Smooth muscle cell (in vitro differentiated cells): ENCODE results near the gene IFNA14. TPM values are rescaled to one million over a fixed set of nuclear protein-coding genes. Genes with fewer than 3 reads are reported as not detected.

Experiments
- DNase-seq: peaks from one replicate; lab custom pipeline; 2025; ENCODE audit not compliant: unreplicated experiment; lab: John Stamatoyannopoulos, UW
- H2AFZ ChIP-seq: fragments of 200-600 bp; sonication (generic); 2 replicates; pipeline ENCODE4 v1.6.0; 2016; ENCODE audit warnings: antibody characterized with exemption, low read depth, mild to moderate bottlenecking
- H3F3A ChIP-seq: fragments of 200-600 bp; sonication (generic); 2 replicates; pipeline ENCODE4 v1.6.0; 2017; ENCODE audit warnings: antibody characterized with exemption, low read depth
- H3K27ac ChIP-seq: fragments of 200-600 bp; sonication (generic); 2 replicates; pipeline ENCODE4 v1.5.1; 2016; ENCODE audit warnings: low read depth, mild to moderate bottlenecking
- H3K27me3 ChIP-seq: fragments of 200-600 bp; sonication (generic); 2 replicates; pipeline ENCODE4 v1.6.1; 2016; ENCODE audit warnings: low read depth, mild to moderate bottlenecking
- H3K36me3 ChIP-seq: fragments of 200-600 bp; sonication (generic); 2 replicates; pipeline ENCODE4 v1.5.1; 2016; ENCODE audit warnings: low read depth
- H3K4me1 ChIP-seq: fragments of 200-600 bp; sonication (generic); 2 replicates; pipeline ENCODE4 v1.5.1; 2016; ENCODE audit warnings: low read depth
- H3K4me2 ChIP-seq: fragments of 200-600 bp; sonication (generic); 2 replicates; pipeline ENCODE4 v1.6.0; 2016; ENCODE audit warnings: mild to moderate bottlenecking
- H3K4me3 ChIP-seq: fragments of 200-600 bp; sonication (generic); 2 replicates; pipeline ENCODE4 v1.5.1; 2016; ENCODE audit warnings: mild to moderate bottlenecking
- H3K79me2 ChIP-seq: fragments of 200-600 bp; sonication (generic); 2 replicates; pipeline ENCODE4 v1.6.0; 2016; ENCODE audit warnings: low read depth, mild to moderate bottlenecking
- H3K9ac ChIP-seq: fragments of 200-600 bp; sonication (generic); 2 replicates; pipeline ENCODE4 v1.6.0; 2016; ENCODE audit warnings: low read depth
- H3K9me3 ChIP-seq: fragments of 200-600 bp; sonication (generic); replicated peaks from 2 replicates; pipeline ENCODE4 v1.5.1; 2016; ENCODE audit warnings: low read depth
- H4K20me1 ChIP-seq: fragments of 200-600 bp; sonication (generic); 2 replicates; pipeline ENCODE4 v1.6.0; 2016; ENCODE audit warnings: low read depth
- CTCF ChIP-seq: fragments of 200-600 bp; sonication (generic); IDR thresholded peaks from 2 replicates; pipeline ENCODE4 v1.5.1; 2017; ENCODE audit warnings: borderline replicate concordance, mild to moderate bottlenecking, antibody characterized with exemption; ENCODE audit not compliant: insufficient read depth, poor library complexity, severe bottlenecking
- WGBS: methylation state at CpG from one replicate; pipeline ENCODE4 v1.1.7; 2016; ENCODE audit warnings: low lambda C conversion rate; 5-methylcytosine and 5-hydroxymethylcytosine counted together
- polyA plus RNA-seq: library from polyadenylated mRNA; unstranded; fragments of >200 nt; fragmentation: Nextera tagmentation; extraction: Ambion mirVana; gene quantifications from 2 replicates; pipeline ENCODE4 v1.2.1, GENCODE V29; 2016
- total RNA-seq: library from RNA; depleted of rRNA; stranded (reverse); fragments of >200 nt; gene quantifications from 2 replicates; pipeline ENCODE4 v1.2.3, GENCODE V29; 2014

Gene IFNA14
- not detected in 2 replicates for total RNA-seq
- polyA plus RNA-seq, result not detected in 2 replicates

GRCh38 chr9:21239911-21240310 is at the start of gene IFNA14:
IFNA14 (minus strand) TSS chr9:21240005; CDS start chr9:21239935, 70 bp downstream.
- DNase-seq, result no peak
- no peaks in the 10 kb centered on the region for H3K79me2 ChIP-seq
- no peak within 1 kb of the TSS for H2AFZ ChIP-seq
- WGBS, result 94% methylated on average over 2 of the region's 2 CpGs
- H3K4me2 ChIP-seq, result no peak within 1 kb of the TSS
- H3K36me3 ChIP-seq, result no peaks in the 10 kb centered on the region
- H3F3A ChIP-seq, result no peaks in the 10 kb centered on the region
- TF ChIP-seq CTCF, result no peak
- no peaks in the 10 kb centered on the region for H3K9me3 ChIP-seq
- H3K27me3 ChIP-seq, result peaks cover 42% of the 10 kb centered on the region
- H3K27ac ChIP-seq, result no peak within 1 kb of the TSS
- no peak within 1 kb of the TSS for H3K4me3 ChIP-seq
- no peak within 1 kb of the TSS for H3K9ac ChIP-seq
- H4K20me1 ChIP-seq, result no peaks in the 10 kb centered on the region
- no peaks in the 10 kb centered on the region for H3K4me1 ChIP-seq

GRCh38 chr9:21287280-21287679 is 47.5 kb upstream of the IFNA14 start:
- TF ChIP-seq CTCF, result no peak
- no peak overlapping the region for H3K4me3 ChIP-seq
- no peak for DNase-seq
- no peak overlapping the region for H3K4me2 ChIP-seq
- no peaks in the 10 kb centered on the region for H3F3A ChIP-seq
- 86% methylated on average over 3 of the region's 3 CpGs for WGBS
- no peak overlapping the region for H2AFZ ChIP-seq
- no peaks in the 10 kb centered on the region for H4K20me1 ChIP-seq
- no peaks in the 10 kb centered on the region for H3K36me3 ChIP-seq
- no peaks in the 10 kb centered on the region for H3K79me2 ChIP-seq
- H3K9ac ChIP-seq, result no peak overlapping the region
- peaks cover 20% of the 10 kb centered on the region for H3K27me3 ChIP-seq
- no peaks in the 10 kb centered on the region for H3K4me1 ChIP-seq
- no peak overlapping the region for H3K27ac ChIP-seq
- no peaks in the 10 kb centered on the region for H3K9me3 ChIP-seq

GRCh38 chr9:21286659-21287058 is 46.9 kb upstream of the IFNA14 start:
- Histone ChIP-seq H3F3A (no peaks in the 10 kb centered on the region), H3K4me1 (no peaks in the 10 kb centered on the region), H3K9me3 (no peaks in the 10 kb centered on the region), H3K36me3 (no peaks in the 10 kb centered on the region), H3K27me3 (peaks cover 25% of the 10 kb centered on the region), H2AFZ (no peak overlapping the region), H3K4me3 (no peak overlapping the region), H3K79me2 (no peaks in the 10 kb centered on the region), H3K9ac (no peak overlapping the region), H4K20me1 (no peaks in the 10 kb centered on the region), H3K4me2 (no peak overlapping the region), H3K27ac (no peak overlapping the region)
- 83% methylated on average over 5 of the region's 5 CpGs for WGBS
- DNase-seq, result no peak
- no peak for TF ChIP-seq CTCF

- peaks cover 31% of the 10 kb centered on the region for H3K27me3 ChIP-seq
- no peaks in the 10 kb centered on the region for H3K9me3 ChIP-seq
- no peaks in the 10 kb centered on the region for H4K20me1 ChIP-seq
- TF ChIP-seq CTCF, result no peak
- DNase-seq, result no peak
- H3K27ac ChIP-seq, result no peak overlapping the region
- no peak overlapping the region for H2AFZ ChIP-seq
- H3F3A ChIP-seq, result no peaks in the 10 kb centered on the region
- 93% methylated on average over 5 of the region's 5 CpGs for WGBS
- H3K4me1 ChIP-seq, result no peaks in the 10 kb centered on the region
- H3K9ac ChIP-seq, result no peak overlapping the region
- no peak overlapping the region for H3K4me3 ChIP-seq
- H3K4me2 ChIP-seq, result no peak overlapping the region
- H3K79me2 ChIP-seq, result no peaks in the 10 kb centered on the region
- no peaks in the 10 kb centered on the region for H3K36me3 ChIP-seq
Observed at GRCh38 chr9:21286099-21286498, 46.3 kb upstream of the IFNA14 start.
